GM10266 (cell line): Measurements from ENCODE around the gene GAREM2.

Experiments
- DNase-seq: peaks from one replicate; pipeline ENCODE4 v3.0.0; 2012; ENCODE audit errors: extremely low spot score
- TF ChIP-seq, protein P1 (sequence below): IDR thresholded peaks from 2 replicates; pipeline ENCODE4 v1.5.1; 2012; ENCODE audit warnings: mild to moderate bottlenecking, low read depth; ENCODE audit not compliant: control insufficient read depth, insufficient read depth; ENCODE audit errors: missing control alignments

The GAREM2 gene

GRCh38 chr2:26139269-26140183 is 33.4 kb upstream of the GAREM2 start:
- no peak for DNase-seq
- TF ChIP-seq, protein P1, sequence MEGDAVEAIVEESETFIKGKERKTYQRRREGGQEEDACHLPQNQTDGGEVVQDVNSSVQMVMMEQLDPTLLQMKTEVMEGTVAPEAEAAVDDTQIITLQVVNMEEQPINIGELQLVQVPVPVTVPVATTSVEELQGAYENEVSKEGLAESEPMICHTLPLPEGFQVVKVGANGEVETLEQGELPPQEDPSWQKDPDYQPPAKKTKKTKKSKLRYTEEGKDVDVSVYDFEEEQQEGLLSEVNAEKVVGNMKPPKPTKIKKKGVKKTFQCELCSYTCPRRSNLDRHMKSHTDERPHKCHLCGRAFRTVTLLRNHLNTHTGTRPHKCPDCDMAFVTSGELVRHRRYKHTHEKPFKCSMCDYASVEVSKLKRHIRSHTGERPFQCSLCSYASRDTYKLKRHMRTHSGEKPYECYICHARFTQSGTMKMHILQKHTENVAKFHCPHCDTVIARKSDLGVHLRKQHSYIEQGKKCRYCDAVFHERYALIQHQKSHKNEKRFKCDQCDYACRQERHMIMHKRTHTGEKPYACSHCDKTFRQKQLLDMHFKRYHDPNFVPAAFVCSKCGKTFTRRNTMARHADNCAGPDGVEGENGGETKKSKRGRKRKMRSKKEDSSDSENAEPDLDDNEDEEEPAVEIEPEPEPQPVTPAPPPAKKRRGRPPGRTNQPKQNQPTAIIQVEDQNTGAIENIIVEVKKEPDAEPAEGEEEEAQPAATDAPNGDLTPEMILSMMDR, result no peak

- no peak for DNase-seq
- TF ChIP-seq, protein P1, result no peak
Observed at GRCh38 chr2:26141145-26141769, 31.6 kb upstream of the GAREM2 start.

DNA sequence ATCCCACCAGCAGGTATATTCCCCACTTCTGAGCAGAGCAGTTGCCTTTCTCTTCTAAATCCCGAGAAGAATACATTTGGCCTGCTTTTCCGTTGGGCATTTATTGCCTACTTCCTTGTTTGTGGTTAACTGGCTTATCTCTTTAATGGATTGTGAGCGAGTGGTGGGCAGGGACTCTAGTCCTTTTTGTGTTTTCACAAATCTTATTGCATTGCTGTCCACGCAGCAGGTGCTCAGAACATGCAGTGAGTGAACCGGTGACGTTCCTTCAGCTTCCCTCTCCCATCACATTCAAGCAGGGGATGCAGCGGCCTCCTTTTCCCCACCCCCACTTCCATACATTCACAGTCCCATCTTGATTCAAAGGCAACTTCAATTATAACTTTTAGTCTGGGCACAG is 28.9 kb upstream of the GAREM2 start:
- DNase-seq, result no peak
- TF ChIP-seq, protein P1, result no peak

GRCh38 chr2:26144953-26145680 is 27.8 kb upstream of the GAREM2 start:
- peak; percentile 74 for DNase-seq
- TF ChIP-seq, protein P1, result peak; percentile 79

DNA sequence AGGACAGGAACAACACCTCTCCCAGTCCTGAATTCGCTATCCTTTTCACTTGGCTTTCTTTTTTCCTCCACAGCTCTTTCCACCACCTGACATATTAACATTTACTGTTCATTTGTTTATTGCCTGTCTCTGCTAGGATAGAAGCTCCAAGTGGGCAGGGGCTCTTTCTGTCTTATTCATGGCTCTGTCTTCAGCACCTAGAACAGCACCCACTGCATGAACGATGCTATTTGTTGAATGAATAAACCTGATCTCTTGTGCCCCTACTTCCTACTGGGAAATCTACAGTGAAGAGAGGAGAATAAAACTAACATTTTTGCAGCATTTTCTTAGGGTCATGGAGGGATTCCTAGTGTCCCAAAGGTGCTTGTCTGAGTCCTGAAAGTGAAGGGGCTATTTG is 24.4 kb upstream of the GAREM2 start:
- TF ChIP-seq, protein P1, result no peak
- no peak for DNase-seq

- no peak for DNase-seq
- TF ChIP-seq, protein P1, result no peak
Observed at GRCh38 chr2:26150243-26150642, 22.6 kb upstream of the GAREM2 start.

- TF ChIP-seq, protein P1, result no peak
- no peak for DNase-seq
Observed at GRCh38 chr2:26157580-26157979, 15.3 kb upstream of the GAREM2 start.
